A549 (cell line): ENCODE data around the gene CCT5.

Source experiments
- CHD2 ChIP-seq: fragments of 150-350 bp; IDR thresholded peaks from 2 replicates; pipeline ENCODE4 v1.6.1; 2014; ENCODE audit warnings: low read length; ENCODE audit not compliant: partially characterized antibody
- EP300 ChIP-seq, 2 experiments: fragments of >200 bp; sonication (Bioruptor Twin); formaldehyde crosslinking; IDR thresholded peaks; 2 replicates in 1 of 2; 3 replicates in 1 of 2; pipeline ENCODE4 v1.6.1; 2016 to 2017
- FOXS1 ChIP-seq: fragments of 250-450 bp; sonication (Bioruptor Pico); IDR thresholded peaks from 2 replicates; pipeline ENCODE4 v1.5.0; 2020; ENCODE audit warnings: mild to moderate bottlenecking, moderate library complexity
- JUNB ChIP-seq: fragments of >200 bp; sonication (Bioruptor Twin); formaldehyde crosslinking; IDR thresholded peaks from 2 replicates; pipeline ENCODE4 v1.6.1; 2016
- MYC ChIP-seq: IDR thresholded peaks from 2 replicates; pipeline ENCODE4 v1.6.1; 2012; ENCODE audit warnings: mild to moderate bottlenecking, inconsistent platforms, low read length, improper control_type of control experiment, borderline replicate concordance
- RCOR1 ChIP-seq: fragments of 150-350 bp; IDR thresholded peaks from 2 replicates; pipeline ENCODE4 v1.6.1; 2014; ENCODE audit warnings: antibody characterized with exemption, low read length, low read depth
- TF ChIP-seq, protein P1 (sequence below): fragments of >200 bp; sonication (Bioruptor Twin); formaldehyde crosslinking; IDR thresholded peaks from 3 replicates; pipeline ENCODE4 v1.5.1; 2016

DNA sequence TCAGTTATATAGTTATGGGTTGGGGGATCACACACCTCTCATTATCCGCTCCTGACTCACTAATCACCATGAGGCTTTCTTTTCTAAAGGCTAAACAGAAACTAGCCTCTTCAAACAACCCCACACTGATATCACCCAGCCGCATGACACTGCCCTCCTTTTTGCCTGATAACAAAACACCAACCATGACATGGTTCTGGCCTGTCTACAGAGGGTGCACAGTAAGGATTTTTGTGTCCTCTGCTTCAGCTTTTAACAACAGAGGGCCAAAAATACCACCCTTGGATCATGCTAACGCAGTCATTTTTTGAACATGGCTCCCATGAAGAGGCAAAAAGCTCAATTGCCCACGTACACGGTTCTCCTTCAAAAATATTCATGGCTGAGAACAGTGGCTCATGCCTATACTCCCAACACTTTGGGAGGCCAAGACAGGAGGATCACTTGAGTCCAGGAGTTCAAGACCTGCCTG is 53.7 kb downstream of the CCT5 start:
- TF ChIP-seq, protein P1, sequence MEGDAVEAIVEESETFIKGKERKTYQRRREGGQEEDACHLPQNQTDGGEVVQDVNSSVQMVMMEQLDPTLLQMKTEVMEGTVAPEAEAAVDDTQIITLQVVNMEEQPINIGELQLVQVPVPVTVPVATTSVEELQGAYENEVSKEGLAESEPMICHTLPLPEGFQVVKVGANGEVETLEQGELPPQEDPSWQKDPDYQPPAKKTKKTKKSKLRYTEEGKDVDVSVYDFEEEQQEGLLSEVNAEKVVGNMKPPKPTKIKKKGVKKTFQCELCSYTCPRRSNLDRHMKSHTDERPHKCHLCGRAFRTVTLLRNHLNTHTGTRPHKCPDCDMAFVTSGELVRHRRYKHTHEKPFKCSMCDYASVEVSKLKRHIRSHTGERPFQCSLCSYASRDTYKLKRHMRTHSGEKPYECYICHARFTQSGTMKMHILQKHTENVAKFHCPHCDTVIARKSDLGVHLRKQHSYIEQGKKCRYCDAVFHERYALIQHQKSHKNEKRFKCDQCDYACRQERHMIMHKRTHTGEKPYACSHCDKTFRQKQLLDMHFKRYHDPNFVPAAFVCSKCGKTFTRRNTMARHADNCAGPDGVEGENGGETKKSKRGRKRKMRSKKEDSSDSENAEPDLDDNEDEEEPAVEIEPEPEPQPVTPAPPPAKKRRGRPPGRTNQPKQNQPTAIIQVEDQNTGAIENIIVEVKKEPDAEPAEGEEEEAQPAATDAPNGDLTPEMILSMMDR = no peak
- TF ChIP-seq CHD2 (no peak), RCOR1 (no peak), FOXS1 (no peak), JUNB (no peak), EP300 (IDR thresholded peaks at IDR 0.05) (no peak), MYC (no peak)
